HepG2 (cell line): ENCODE data around the gene TNXB. TPM values are rescaled to one million over a fixed set of nuclear protein-coding genes. Genes with fewer than 3 reads are reported as not detected.
A peak's percentile ranks its signal among the peaks of the same experiment; 100 is the strongest.

Experiments
- CCDC6 ChIP-seq: sonication (generic); formaldehyde crosslinking; IDR thresholded peaks from 2 replicates; pipeline ENCODE4 v1.8.1; 2022; ENCODE audit warnings: mild to moderate bottlenecking, missing genetic modification reagents, moderate library complexity
- GATAD2A ChIP-seq: IDR thresholded peaks from 2 replicates; pipeline ENCODE4 v1.6.1; 2016
- IRX3 ChIP-seq: sonication (generic); formaldehyde crosslinking; IDR thresholded peaks from 2 replicates; pipeline ENCODE4 v1.8.1; 2023; ENCODE audit warnings: mild to moderate bottlenecking, low read depth, missing genetic modification reagents, borderline replicate concordance
- PHF21A ChIP-seq: sonication (generic); formaldehyde crosslinking; IDR thresholded peaks from 2 replicates; pipeline ENCODE4 v1.5.0; 2020; ENCODE audit warnings: mild to moderate bottlenecking, missing genetic modification reagents
- SPEN ChIP-seq: sonication (generic); formaldehyde crosslinking; IDR thresholded peaks from 2 replicates; pipeline ENCODE4 v1.5.1; 2020; ENCODE audit warnings: low read depth, mild to moderate bottlenecking, missing genetic modification reagents
- ZNF17 ChIP-seq: sonication (generic); formaldehyde crosslinking; IDR thresholded peaks from 2 replicates; pipeline ENCODE4 v1.5.0; 2020; ENCODE audit warnings: mild to moderate bottlenecking, missing genetic modification reagents
- ZNF713 ChIP-seq: sonication (generic); formaldehyde crosslinking; IDR thresholded peaks from 2 replicates; pipeline ENCODE4 v1.4.0; 2020; ENCODE audit warnings: mild to moderate bottlenecking, missing genetic modification reagents
- ZSCAN21 ChIP-seq: sonication (generic); formaldehyde crosslinking; IDR thresholded peaks from 2 replicates; pipeline ENCODE4 v1.8.0; 2022; ENCODE audit warnings: mild to moderate bottlenecking, missing genetic modification reagents, moderate library complexity, borderline replicate concordance
- polyA plus RNA-seq, 8 experiments: library from polyadenylated mRNA; depleted of rRNA in 3 of 8; stranded (reverse) in 7 of 8; unstranded in 1 of 8; fragments of >200 nt; fragmentation: Illumina TruSeq in 4 of 8; extraction: Trizol in 4 of 8; gene quantifications; 2 replicates each; pipeline versions ENCODE4 v1.2.1 to v1.2.3, GENCODE V29; 2011 to 2016; ENCODE audit warnings: low read depth in 4 of 8, missing spikeins in 1 of 8, mixed read lengths in 1 of 8; ENCODE audit not compliant: insufficient read depth in 1 of 8
- total RNA-seq, 5 experiments: library from RNA; depleted of rRNA; stranded (reverse); fragments of >200 nt; fragmentation: Illumina TruSeq; extraction: Trizol; gene quantifications; 2 replicates each; pipeline ENCODE4 v1.2.3, GENCODE V29; 2016; ENCODE audit warnings: low read depth in 1 of 5
- TF ChIP-seq, protein P1 (sequence below): sonication (generic); formaldehyde crosslinking; IDR thresholded peaks from 2 replicates; pipeline ENCODE4 v1.5.1; 2020; ENCODE audit warnings: missing genetic modification reagents, mild to moderate bottlenecking, borderline replicate concordance
- TF ChIP-seq, protein P2 (sequence below): IDR thresholded peaks from 2 replicates; pipeline ENCODE4 v1.6.1; 2016; ENCODE audit warnings: low read depth, borderline replicate concordance
- TF ChIP-seq, protein P3 (sequence below): sonication (generic); formaldehyde crosslinking; IDR thresholded peaks from 2 replicates; pipeline ENCODE4 v1.4.0; 2020; ENCODE audit warnings: missing genetic modification reagents
- TF ChIP-seq, protein P4 (sequence below): sonication (generic); formaldehyde crosslinking; IDR thresholded peaks from 2 replicates; pipeline ENCODE4 v1.8.1; 2023; ENCODE audit warnings: missing genetic modification reagents, mild to moderate bottlenecking, borderline replicate concordance
- TF ChIP-seq, protein P5 (sequence below): IDR thresholded peaks from 2 replicates; pipeline ENCODE4 v1.4.0; 2020; ENCODE audit warnings: mild to moderate bottlenecking, missing genetic modification reagents
- TF ChIP-seq, protein P6 (sequence below): sonication (generic); formaldehyde crosslinking; IDR thresholded peaks from 2 replicates; pipeline ENCODE4 v1.5.1; 2020; ENCODE audit warnings: mild to moderate bottlenecking, missing genetic modification reagents, moderate library complexity

The TNXB gene
- total and polyA plus RNA-seq, 2 of the 13 experiments (the other 11 are each of a cell fraction or from before 2014, with no cell fraction given), result 1.6 to 2.7 TPM

DNA sequence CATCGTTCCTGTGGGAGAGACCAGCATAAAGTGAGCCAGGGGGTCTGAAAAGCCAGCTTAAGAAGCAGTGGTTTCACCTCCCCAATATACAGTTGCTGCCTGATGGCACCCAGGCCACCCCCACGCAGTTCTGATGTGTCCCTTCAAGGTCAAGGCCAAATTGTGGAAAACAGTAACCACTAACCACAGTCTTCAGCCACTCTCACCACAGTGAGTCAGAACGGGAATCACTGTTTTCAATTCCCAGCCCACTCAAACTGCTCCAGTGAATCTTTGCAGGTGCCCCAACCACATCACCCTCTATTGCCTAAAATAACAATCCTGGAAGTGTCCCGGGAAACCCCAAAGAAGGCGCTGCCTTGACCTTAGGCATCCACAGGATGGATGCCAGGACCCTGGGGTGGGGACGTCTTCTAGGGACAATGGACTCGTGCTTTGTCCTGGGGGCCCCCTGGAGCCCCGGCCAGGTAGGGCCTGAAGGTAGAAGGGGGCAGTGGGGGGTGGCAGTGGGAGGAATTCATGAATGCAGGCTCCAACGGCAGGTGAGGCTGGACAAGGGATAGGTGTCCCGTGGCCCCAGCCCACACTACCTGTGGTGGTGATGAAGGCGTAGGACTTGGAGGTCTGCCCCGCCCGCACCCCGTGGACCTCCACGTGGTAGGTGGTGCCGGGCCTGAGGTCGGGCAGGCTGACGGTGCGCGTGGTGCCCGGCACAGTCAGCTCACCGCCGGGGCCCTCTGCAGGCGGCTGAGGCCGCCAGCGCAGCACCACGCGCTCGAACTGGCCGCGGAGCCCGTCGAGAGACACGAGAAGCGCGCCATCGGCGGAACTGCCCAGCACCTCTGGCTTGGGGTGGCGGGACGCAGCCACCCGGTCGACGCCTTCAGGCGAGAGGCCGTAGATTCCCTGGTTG, 22.2 kb downstream of the TNXB start (continued):
- TF ChIP-seq, protein P1, sequence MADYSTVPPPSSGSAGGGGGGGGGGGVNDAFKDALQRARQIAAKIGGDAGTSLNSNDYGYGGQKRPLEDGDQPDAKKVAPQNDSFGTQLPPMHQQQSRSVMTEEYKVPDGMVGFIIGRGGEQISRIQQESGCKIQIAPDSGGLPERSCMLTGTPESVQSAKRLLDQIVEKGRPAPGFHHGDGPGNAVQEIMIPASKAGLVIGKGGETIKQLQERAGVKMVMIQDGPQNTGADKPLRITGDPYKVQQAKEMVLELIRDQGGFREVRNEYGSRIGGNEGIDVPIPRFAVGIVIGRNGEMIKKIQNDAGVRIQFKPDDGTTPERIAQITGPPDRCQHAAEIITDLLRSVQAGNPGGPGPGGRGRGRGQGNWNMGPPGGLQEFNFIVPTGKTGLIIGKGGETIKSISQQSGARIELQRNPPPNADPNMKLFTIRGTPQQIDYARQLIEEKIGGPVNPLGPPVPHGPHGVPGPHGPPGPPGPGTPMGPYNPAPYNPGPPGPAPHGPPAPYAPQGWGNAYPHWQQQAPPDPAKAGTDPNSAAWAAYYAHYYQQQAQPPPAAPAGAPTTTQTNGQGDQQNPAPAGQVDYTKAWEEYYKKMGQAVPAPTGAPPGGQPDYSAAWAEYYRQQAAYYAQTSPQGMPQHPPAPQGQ (CRISPR knock-in tag), result no peak
- TF ChIP-seq, protein P2, sequence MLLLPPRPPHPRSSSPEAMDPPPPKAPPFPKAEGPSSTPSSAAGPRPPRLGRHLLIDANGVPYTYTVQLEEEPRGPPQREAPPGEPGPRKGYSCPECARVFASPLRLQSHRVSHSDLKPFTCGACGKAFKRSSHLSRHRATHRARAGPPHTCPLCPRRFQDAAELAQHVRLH (CRISPR knock-in tag), result no peak
- TF ChIP-seq, protein P3, sequence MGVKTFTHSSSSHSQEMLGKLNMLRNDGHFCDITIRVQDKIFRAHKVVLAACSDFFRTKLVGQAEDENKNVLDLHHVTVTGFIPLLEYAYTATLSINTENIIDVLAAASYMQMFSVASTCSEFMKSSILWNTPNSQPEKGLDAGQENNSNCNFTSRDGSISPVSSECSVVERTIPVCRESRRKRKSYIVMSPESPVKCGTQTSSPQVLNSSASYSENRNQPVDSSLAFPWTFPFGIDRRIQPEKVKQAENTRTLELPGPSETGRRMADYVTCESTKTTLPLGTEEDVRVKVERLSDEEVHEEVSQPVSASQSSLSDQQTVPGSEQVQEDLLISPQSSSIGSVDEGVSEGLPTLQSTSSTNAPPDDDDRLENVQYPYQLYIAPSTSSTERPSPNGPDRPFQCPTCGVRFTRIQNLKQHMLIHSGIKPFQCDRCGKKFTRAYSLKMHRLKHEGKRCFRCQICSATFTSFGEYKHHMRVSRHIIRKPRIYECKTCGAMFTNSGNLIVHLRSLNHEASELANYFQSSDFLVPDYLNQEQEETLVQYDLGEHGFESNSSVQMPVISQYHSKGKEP (CRISPR knock-in tag), result no peak
- TF ChIP-seq, protein P4, sequence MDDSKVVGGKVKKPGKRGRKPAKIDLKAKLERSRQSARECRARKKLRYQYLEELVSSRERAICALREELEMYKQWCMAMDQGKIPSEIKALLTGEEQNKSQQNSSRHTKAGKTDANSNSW (CRISPR knock-in tag), result no peak
- TF ChIP-seq CCDC6 (CRISPR knock-in tag) (no peak), PHF21A (no peak), GATAD2A (CRISPR knock-in tag) (peak; percentile 29; the same call in 1 of the 2 replicates), IRX3 (CRISPR knock-in tag) (no peak), ZNF713 (no peak), SPEN (no peak), ZNF17 (CRISPR knock-in tag) (no peak), ZSCAN21 (CRISPR knock-in tag) (no peak)
- TF ChIP-seq, protein P5, sequence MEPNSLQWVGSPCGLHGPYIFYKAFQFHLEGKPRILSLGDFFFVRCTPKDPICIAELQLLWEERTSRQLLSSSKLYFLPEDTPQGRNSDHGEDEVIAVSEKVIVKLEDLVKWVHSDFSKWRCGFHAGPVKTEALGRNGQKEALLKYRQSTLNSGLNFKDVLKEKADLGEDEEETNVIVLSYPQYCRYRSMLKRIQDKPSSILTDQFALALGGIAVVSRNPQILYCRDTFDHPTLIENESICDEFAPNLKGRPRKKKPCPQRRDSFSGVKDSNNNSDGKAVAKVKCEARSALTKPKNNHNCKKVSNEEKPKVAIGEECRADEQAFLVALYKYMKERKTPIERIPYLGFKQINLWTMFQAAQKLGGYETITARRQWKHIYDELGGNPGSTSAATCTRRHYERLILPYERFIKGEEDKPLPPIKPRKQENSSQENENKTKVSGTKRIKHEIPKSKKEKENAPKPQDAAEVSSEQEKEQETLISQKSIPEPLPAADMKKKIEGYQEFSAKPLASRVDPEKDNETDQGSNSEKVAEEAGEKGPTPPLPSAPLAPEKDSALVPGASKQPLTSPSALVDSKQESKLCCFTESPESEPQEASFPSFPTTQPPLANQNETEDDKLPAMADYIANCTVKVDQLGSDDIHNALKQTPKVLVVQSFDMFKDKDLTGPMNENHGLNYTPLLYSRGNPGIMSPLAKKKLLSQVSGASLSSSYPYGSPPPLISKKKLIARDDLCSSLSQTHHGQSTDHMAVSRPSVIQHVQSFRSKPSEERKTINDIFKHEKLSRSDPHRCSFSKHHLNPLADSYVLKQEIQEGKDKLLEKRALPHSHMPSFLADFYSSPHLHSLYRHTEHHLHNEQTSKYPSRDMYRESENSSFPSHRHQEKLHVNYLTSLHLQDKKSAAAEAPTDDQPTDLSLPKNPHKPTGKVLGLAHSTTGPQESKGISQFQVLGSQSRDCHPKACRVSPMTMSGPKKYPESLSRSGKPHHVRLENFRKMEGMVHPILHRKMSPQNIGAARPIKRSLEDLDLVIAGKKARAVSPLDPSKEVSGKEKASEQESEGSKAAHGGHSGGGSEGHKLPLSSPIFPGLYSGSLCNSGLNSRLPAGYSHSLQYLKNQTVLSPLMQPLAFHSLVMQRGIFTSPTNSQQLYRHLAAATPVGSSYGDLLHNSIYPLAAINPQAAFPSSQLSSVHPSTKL (CRISPR knock-in tag), result 0 out of 2 replicates have a peak, but pooled peaks have one; percentile 22
- TF ChIP-seq, protein P6, sequence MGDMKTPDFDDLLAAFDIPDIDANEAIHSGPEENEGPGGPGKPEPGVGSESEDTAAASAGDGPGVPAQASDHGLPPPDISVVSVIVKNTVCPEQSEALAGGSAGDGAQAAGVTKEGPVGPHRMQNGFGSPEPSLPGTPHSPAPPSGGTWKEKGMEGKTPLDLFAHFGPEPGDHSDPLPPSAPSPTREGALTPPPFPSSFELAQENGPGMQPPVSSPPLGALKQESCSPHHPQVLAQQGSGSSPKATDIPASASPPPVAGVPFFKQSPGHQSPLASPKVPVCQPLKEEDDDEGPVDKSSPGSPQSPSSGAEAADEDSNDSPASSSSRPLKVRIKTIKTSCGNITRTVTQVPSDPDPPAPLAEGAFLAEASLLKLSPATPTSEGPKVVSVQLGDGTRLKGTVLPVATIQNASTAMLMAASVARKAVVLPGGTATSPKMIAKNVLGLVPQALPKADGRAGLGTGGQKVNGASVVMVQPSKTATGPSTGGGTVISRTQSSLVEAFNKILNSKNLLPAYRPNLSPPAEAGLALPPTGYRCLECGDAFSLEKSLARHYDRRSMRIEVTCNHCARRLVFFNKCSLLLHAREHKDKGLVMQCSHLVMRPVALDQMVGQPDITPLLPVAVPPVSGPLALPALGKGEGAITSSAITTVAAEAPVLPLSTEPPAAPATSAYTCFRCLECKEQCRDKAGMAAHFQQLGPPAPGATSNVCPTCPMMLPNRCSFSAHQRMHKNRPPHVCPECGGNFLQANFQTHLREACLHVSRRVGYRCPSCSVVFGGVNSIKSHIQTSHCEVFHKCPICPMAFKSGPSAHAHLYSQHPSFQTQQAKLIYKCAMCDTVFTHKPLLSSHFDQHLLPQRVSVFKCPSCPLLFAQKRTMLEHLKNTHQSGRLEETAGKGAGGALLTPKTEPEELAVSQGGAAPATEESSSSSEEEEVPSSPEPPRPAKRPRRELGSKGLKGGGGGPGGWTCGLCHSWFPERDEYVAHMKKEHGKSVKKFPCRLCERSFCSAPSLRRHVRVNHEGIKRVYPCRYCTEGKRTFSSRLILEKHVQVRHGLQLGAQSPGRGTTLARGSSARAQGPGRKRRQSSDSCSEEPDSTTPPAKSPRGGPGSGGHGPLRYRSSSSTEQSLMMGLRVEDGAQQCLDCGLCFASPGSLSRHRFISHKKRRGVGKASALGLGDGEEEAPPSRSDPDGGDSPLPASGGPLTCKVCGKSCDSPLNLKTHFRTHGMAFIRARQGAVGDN (CRISPR knock-in tag), result no peak
